H9 (cell line): Measurements from ENCODE around the gene CHCHD3. TPM values are rescaled to one million over a fixed set of nuclear protein-coding genes. Genes with fewer than 3 reads are reported as not detected.

Experiments
- DNase-seq: peaks from one replicate; pipeline ENCODE4 v3.0.0-alpha.2; 2017
- H2AFZ ChIP-seq: one replicate; pipeline ENCODE4 v1.6.1; 2013; ENCODE audit warnings: mild to moderate bottlenecking, low read length, control low read depth, moderate library complexity
- H2AK5ac ChIP-seq: 2 replicates; pipeline ENCODE4 v1.6.1; 2013; ENCODE audit warnings: low read length, control low read depth, mixed read lengths; ENCODE audit not compliant: insufficient read length
- H2BK120ac ChIP-seq: one replicate; pipeline ENCODE4 v1.6.1; 2013; ENCODE audit warnings: low read depth, mild to moderate bottlenecking, low read length, control low read depth, inconsistent platforms; ENCODE audit not compliant: poor library complexity, severe bottlenecking
- H2BK12ac ChIP-seq: 2 replicates; pipeline ENCODE4 v1.6.1; 2013; ENCODE audit warnings: low read length, control low read depth, mixed read lengths, low read depth; ENCODE audit not compliant: insufficient read length
- H2BK15ac ChIP-seq: 2 replicates; pipeline ENCODE4 v1.6.1; 2013; ENCODE audit warnings: low read depth, low read length, control low read depth
- H2BK20ac ChIP-seq: one replicate; pipeline ENCODE4 v1.6.1; 2013; ENCODE audit warnings: low read depth, mild to moderate bottlenecking, low read length, control low read depth, inconsistent platforms; ENCODE audit not compliant: poor library complexity, severe bottlenecking
- H2BK5ac ChIP-seq: 2 replicates; pipeline ENCODE4 v1.6.1; 2013; ENCODE audit warnings: low read length, control low read depth, mixed read lengths; ENCODE audit not compliant: insufficient read length
- H3K14ac ChIP-seq: 2 replicates; pipeline ENCODE4 v1.6.1; 2013; ENCODE audit warnings: low read length, control low read depth; ENCODE audit not compliant: insufficient read depth
- H3K18ac ChIP-seq: 2 replicates; pipeline ENCODE4 v1.6.1; 2013; ENCODE audit warnings: low read depth, mild to moderate bottlenecking, mixed read lengths, low read length, control low read depth; ENCODE audit not compliant: insufficient read length
- H3K23ac ChIP-seq: 2 replicates; pipeline ENCODE4 v1.6.1; 2013; ENCODE audit warnings: low read length, control low read depth, mixed read lengths, low read depth; ENCODE audit not compliant: insufficient read length
- H3K23me2 ChIP-seq: 2 replicates; pipeline ENCODE4 v1.6.1; 2013; ENCODE audit warnings: low read depth, mild to moderate bottlenecking, mixed read lengths, low read length, control low read depth; ENCODE audit not compliant: insufficient read length, poor library complexity, severe bottlenecking
- H3K27ac ChIP-seq: 2 replicates; pipeline ENCODE4 v1.5.1; 2013; ENCODE audit warnings: low read length, control low read depth, mixed read lengths, low read depth; ENCODE audit not compliant: insufficient read length
- H3K27me3 ChIP-seq: 2 replicates; pipeline ENCODE4 v1.6.1; 2013; ENCODE audit warnings: low read length, control low read depth, inconsistent platforms; ENCODE audit not compliant: insufficient read depth
- H3K4ac ChIP-seq: 2 replicates; pipeline ENCODE4 v1.6.1; 2013; ENCODE audit warnings: low read depth, mild to moderate bottlenecking, control low read depth, inconsistent platforms, low read length, moderate library complexity
- H3K4me1 ChIP-seq: 2 replicates; pipeline ENCODE4 v1.6.1; 2013; ENCODE audit warnings: low read length, control low read depth, inconsistent platforms; ENCODE audit not compliant: insufficient read depth
- H3K4me2 ChIP-seq: 2 replicates; pipeline ENCODE4 v1.6.1; 2013; ENCODE audit warnings: low read length, control low read depth, mixed read lengths; ENCODE audit not compliant: insufficient read length, insufficient read depth
- H3K56ac ChIP-seq: 2 replicates; pipeline ENCODE4 v1.6.1; 2013; ENCODE audit warnings: low read depth, mild to moderate bottlenecking, mixed read lengths, low read length, control low read depth; ENCODE audit not compliant: insufficient read length
- H3K79me1 ChIP-seq: 2 replicates; pipeline ENCODE4 v1.6.1; 2013; ENCODE audit warnings: low read depth, mild to moderate bottlenecking, moderate library complexity, low read length, control low read depth, inconsistent platforms; ENCODE audit not compliant: insufficient read depth, poor library complexity, severe bottlenecking
- H3K79me2 ChIP-seq: 2 replicates; pipeline ENCODE4 v1.6.1; 2013; ENCODE audit warnings: low read length, control low read depth, inconsistent platforms; ENCODE audit not compliant: insufficient read depth
- H3K9ac ChIP-seq: 2 replicates; pipeline ENCODE4 v1.6.1; 2013; ENCODE audit warnings: low read length, control low read depth, mixed read lengths; ENCODE audit not compliant: insufficient read length; ENCODE audit errors: extremely low read depth
- H3K9me3 ChIP-seq: one replicate; pipeline ENCODE4 v1.6.1; 2013; ENCODE audit warnings: low read depth, low read length, inconsistent platforms; ENCODE audit not compliant: control insufficient read depth
- H3T11ph ChIP-seq: one replicate; pipeline ENCODE4 v1.6.1; 2013; ENCODE audit warnings: mild to moderate bottlenecking, low read length, control low read depth, inconsistent platforms
- H4K20me1 ChIP-seq: one replicate; pipeline ENCODE4 v1.6.1; 2013; ENCODE audit not compliant: control insufficient read depth, insufficient read length, insufficient read depth
- H4K5ac ChIP-seq: 2 replicates; pipeline ENCODE4 v1.6.1; 2013; ENCODE audit warnings: low read depth, mild to moderate bottlenecking, mixed read lengths, low read length, control low read depth; ENCODE audit not compliant: insufficient read length
- H4K8ac ChIP-seq: replicated peaks from 2 replicates; pipeline ENCODE4 v1.6.1; 2013; ENCODE audit warnings: low read length, control low read depth, mixed read lengths, low read depth; ENCODE audit not compliant: insufficient read length
- H4K91ac ChIP-seq: 2 replicates; pipeline ENCODE4 v1.6.1; 2013; ENCODE audit warnings: low read depth, mild to moderate bottlenecking, moderate library complexity, mixed read lengths, low read length, control low read depth; ENCODE audit not compliant: insufficient read length
- H3K27ac Mint-ChIP-seq, 3 experiments: 2 replicates in 2 of 3; 3 replicates in 1 of 3; pipeline ENCODE4 v1.8.0; 2020 to 2021; ENCODE audit warnings: mixed read lengths in 3 of 3, mild to moderate bottlenecking in 1 of 3, moderate library complexity in 1 of 3
- H3K27me3 Mint-ChIP-seq: 2 replicates; pipeline ENCODE4 v1.8.0; 2021; ENCODE audit warnings: low read depth, mild to moderate bottlenecking, moderate library complexity, mixed read lengths
- H3K36me3 Mint-ChIP-seq, 3 experiments: 2 replicates in 2 of 3; 3 replicates in 1 of 3; pipeline ENCODE4 v1.8.0; 2020 to 2021; ENCODE audit warnings: low read depth in 3 of 3, mixed read lengths in 3 of 3; ENCODE audit not compliant: insufficient read depth in 1 of 3
- H3K4me1 Mint-ChIP-seq, 2 experiments: 2 replicates each; pipeline ENCODE4 v1.8.0; 2020; ENCODE audit warnings: mixed read lengths in 2 of 2
- H3K4me3 Mint-ChIP-seq, 2 experiments: 2 replicates in 1 of 2; 3 replicates in 1 of 2; pipeline ENCODE4 v1.8.0; 2020 to 2021; ENCODE audit warnings: mild to moderate bottlenecking in 2 of 2, mixed read lengths in 2 of 2, moderate library complexity in 1 of 2
- H3K9me3 Mint-ChIP-seq, 2 experiments: 2 replicates in 1 of 2; 3 replicates in 1 of 2; pipeline ENCODE4 v1.8.0; 2020; ENCODE audit warnings: mild to moderate bottlenecking in 2 of 2, mixed read lengths in 2 of 2, moderate library complexity in 1 of 2
- CTCF ChIP-seq: fragments of 200-600 bp; sonication (generic); conservative IDR thresholded peaks from 3 replicates; pipeline ENCODE4 v1.8.0; 2021; ENCODE audit warnings: antibody characterized with exemption, mild to moderate bottlenecking
- WGBS: extraction: QIAGEN DNeasy Blood & Tissue Kit; methylation state at CpG from one replicate; pipeline ENCODE4 v1.1.7; 2013; ENCODE audit warnings: missing lambda C conversion rate, low lambda C conversion rate, mixed read lengths; ENCODE audit not compliant: insufficient read length; ENCODE audit errors: extremely low coverage; 5-methylcytosine and 5-hydroxymethylcytosine counted together
- total RNA-seq: library from RNA; stranded (reverse); gene quantifications from 2 replicates; pipeline ENCODE4 v1.2.1, GENCODE V29; 2021

The CHCHD3 gene
- total RNA-seq, 1 experiment from 2014 or later, result 104 TPM

- Histone ChIP-seq H2BK12ac (no peak overlapping the region), H3K79me1 (peaks cover 20% of the 10 kb centered on the region), H2BK20ac (no peak overlapping the region), H4K20me1 (no peaks in the 10 kb centered on the region), H4K5ac (no peak overlapping the region), H3K9ac (no peak overlapping the region), H2BK5ac (no peak overlapping the region), H4K91ac (no peak overlapping the region), H3K79me2 (peaks cover 17% of the 10 kb centered on the region), H2BK120ac (no peak overlapping the region), H3K9me3 (no peaks in the 10 kb centered on the region), H3T11ph (no peak overlapping the region), H3K4ac (no peak overlapping the region), H3K23me2 (no peaks in the 10 kb centered on the region), H3K27ac (no peak overlapping the region), H2AK5ac (no peak overlapping the region), H3K4me2 (no peak overlapping the region), H3K27me3 (no peaks in the 10 kb centered on the region), H3K56ac (no peak overlapping the region), H2BK15ac (no peak overlapping the region), H3K4me1 (no peaks in the 10 kb centered on the region; the same call in 1 of the 2 replicates), H3K14ac (no peak overlapping the region), H3K18ac (no peak overlapping the region), H3K23ac (no peak overlapping the region), H4K8ac (no peak overlapping the region), H2AFZ (no peak overlapping the region)
- no peaks in the 10 kb centered on the region for H3K9me3 Mint-ChIP-seq
- no peak overlapping the region for H3K4me3 Mint-ChIP-seq
- no CpG with 5 or more reads among the region's 4 CpGs for WGBS
- DNase-seq, result no peak
- peaks cover 20 to 27% (median 23%) of the 10 kb centered on the region in 3 experiments; a peak in 6 of 7 replicates for H3K36me3 Mint-ChIP-seq
- H3K27me3 Mint-ChIP-seq, result no peaks in the 10 kb centered on the region
- H3K4me1 Mint-ChIP-seq, result peaks cover 5 to 8% of the 10 kb centered on the region in 2 experiments; a peak in 3 of 4 replicates
- TF ChIP-seq CTCF, result no peak
- H3K27ac Mint-ChIP-seq, result no peak overlapping the region
Measured at GRCh38 chr7:133064082-133064820, 17.6 kb downstream of the CHCHD3 start.
